ENCODE results near the gene DENND5A.

- TF ChIP-seq, protein P1, sequence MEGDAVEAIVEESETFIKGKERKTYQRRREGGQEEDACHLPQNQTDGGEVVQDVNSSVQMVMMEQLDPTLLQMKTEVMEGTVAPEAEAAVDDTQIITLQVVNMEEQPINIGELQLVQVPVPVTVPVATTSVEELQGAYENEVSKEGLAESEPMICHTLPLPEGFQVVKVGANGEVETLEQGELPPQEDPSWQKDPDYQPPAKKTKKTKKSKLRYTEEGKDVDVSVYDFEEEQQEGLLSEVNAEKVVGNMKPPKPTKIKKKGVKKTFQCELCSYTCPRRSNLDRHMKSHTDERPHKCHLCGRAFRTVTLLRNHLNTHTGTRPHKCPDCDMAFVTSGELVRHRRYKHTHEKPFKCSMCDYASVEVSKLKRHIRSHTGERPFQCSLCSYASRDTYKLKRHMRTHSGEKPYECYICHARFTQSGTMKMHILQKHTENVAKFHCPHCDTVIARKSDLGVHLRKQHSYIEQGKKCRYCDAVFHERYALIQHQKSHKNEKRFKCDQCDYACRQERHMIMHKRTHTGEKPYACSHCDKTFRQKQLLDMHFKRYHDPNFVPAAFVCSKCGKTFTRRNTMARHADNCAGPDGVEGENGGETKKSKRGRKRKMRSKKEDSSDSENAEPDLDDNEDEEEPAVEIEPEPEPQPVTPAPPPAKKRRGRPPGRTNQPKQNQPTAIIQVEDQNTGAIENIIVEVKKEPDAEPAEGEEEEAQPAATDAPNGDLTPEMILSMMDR (IDR thresholded peaks at IDR 0.05) = no peak
- no peak for TF ChIP-seq POLR2A (IDR thresholded peaks at IDR 0.05)
Observed at GRCh38 chr11:9276571-9276970, 11.4 kb upstream of the DENND5A start.

Data from esophagus squamous epithelium (tissue), 4 donors.